AG09319 (cell line): ENCODE data around the gene ABCG2.

Experiments used
- DNase-seq: peaks from one replicate; pipeline ENCODE4 v3.0.0-alpha.2; 2010; ENCODE audit warnings: low read depth; ENCODE audit errors: extremely low read depth
- CTCF ChIP-seq: IDR thresholded peaks from 2 replicates; pipeline ENCODE4 v1.5.1; 2011; ENCODE audit warnings: low read depth, mild to moderate bottlenecking, inconsistent platforms, low read length, moderate library complexity

Gene ABCG2

DNA sequence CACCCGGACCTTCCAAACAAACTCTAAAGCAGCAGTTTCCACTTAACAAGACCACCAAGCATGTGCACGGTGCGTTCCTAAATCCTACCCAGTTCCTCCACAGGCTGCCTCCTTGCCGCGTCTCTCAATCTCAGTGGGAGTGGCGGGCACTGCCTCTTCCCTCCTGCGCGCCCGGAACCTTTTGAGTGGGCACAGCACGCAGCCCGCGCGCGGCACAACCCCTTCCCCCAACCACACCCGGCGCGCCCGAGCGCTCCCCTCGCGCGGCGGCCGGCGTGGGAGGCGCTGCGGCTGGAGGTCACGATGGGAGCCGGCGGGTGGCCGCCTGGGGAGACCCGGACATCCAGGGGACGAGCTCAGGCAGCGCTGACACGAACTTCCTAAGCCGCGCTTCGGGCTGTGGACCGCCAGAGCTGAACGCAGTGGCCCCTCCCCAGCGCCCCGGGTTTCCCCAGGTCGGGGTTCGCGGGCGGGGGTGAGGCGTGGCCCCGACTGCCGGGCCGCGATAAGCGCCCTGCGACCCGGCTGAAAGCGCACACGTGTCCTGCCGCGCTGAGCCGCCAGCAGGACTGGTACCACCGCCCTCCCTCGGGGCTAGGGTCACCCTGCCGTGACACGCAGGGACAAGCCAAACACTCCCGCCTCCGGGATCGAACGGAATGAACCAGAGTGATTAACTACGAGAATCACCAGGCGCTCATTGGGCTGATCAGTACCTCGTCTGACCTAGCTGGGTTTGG, at the start of gene ABCG2:
Gene ABCG2 (minus strand): TSS at position 151 of the 740 bp plus-strand sequence. CDS start 18,644 bp downstream, outside the sequence.
- TF ChIP-seq CTCF = no peak
- peak; percentile 34 for DNase-seq

DNA sequence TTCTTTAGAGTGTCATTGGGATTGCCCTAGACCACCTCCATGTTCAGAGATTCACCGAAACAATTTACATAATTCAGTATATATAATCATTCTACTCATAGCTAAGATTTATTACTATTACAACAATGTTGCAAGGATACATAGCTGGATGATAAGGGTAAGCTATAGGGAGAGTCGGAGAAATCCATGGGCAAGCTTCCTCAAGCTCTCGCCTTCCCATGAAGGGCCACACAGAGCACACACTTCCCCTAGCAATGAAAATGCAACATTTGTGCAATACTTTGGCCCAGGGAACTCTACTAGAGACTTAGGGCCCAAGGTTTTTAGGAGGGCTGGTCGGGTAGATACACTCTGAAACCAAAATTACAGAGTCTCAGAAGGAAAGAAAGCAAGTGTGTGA, 49.7 kb upstream of the ABCG2 start:
- no peak for TF ChIP-seq CTCF

DNA sequence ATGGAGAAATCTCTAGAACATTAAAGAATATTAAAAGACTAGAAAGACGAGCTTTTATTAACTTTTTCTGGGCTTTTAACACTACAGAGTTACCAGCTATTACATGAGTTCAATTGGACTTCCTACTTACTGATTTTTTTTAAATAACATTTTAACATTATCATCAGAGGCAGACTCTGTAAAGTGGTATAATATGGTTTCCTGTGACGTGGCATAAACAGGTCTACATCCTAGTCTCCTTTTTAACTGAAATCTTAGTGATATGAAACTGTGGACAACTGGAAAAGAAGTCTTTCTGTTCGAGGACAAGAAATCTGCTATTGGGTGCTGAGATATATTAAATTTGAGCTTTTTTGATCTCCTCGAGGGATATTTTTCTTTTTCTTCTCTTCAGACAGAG, 48.7 kb upstream of the ABCG2 start:
- no peak for DNase-seq
- TF ChIP-seq CTCF = no peak

More for the DNA sequence above, 49.7 kb upstream of the ABCG2 start:
- no peak for DNase-seq

GRCh38 chr4:88204882-88205281, 46.4 kb upstream of the ABCG2 start:
- TF ChIP-seq CTCF = no peak
- no peak for DNase-seq

GRCh38 chr4:88202443-88202842, 44.0 kb upstream of the ABCG2 start:
- no peak for TF ChIP-seq CTCF
- DNase-seq = no peak

- no peak for DNase-seq
- TF ChIP-seq CTCF = no peak
Measured at GRCh38 chr4:88200186-88200585, 41.7 kb upstream of the ABCG2 start.

DNA sequence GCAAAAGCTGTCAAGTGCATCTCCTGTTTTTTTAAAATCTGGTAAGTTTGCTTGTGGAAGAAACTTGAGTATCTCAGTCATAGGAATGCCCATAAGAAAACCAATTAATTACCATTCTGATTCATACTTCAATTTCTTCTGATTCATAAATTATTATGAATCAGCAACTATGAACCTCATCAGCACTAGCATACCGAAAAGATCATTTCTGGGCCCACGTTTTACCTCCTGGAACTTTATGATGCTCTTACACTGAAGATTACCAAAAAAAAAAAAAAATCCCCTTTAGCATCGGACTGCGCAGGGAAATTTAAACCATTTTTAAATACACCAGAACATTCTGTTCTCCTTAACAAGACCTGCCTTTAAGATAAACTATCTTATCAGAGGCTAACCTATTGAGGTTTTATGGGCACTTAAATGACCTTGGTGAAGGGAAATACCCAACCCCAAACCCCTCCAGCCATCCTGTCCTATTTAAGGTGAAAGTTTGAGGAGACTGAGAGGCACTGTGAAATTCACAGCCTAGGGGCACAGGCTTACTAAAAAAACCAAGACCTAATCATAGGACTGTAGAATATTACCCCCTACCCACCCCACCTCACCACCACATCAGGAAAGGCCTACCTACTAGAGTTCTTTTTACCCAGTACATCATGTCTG, 38.2 kb upstream of the ABCG2 start:
- no peak for DNase-seq
- TF ChIP-seq CTCF = no peak
